NT2/D1 (cell line): ENCODE results near the gene CD84.
"Not testable (repeated sequence)": the region's sequence is repeated elsewhere in the genome, so short reads cannot be mapped to it uniquely, and the experiment has no call there.

ENCODE experiments used
- SUZ12 ChIP-seq: IDR thresholded peaks from 2 replicates; pipeline ENCODE4 v1.6.1; 2011; ENCODE audit not compliant: insufficient read length, insufficient read depth; ENCODE audit errors: extremely low read depth
- YY1 ChIP-seq: IDR thresholded peaks from 2 replicates; pipeline ENCODE4 v1.6.1; 2011; ENCODE audit not compliant: insufficient read length, insufficient read depth
- ZNF274 ChIP-seq: IDR thresholded peaks from 2 replicates; pipeline ENCODE4 v1.6.1; 2011; ENCODE audit warnings: mild to moderate bottlenecking, low read depth, low read length

DNA sequence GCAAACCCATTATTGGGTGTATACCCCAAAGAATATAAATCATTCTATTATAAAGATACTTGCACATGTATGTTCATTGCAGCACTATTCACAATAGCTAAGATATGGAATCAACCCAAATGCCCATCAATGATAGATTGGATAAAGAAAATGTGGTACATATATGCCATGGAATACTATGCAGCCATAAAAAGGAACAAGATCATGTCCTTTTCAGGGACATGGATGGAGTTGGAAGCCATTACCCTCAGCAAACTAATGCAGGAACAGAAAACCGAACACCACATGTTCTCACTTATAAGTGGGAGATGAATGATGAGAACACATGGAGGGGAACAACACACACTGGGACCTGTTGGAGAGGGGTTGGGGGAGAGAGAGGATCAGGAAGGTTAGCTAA lies 16.1 kb downstream of the CD84 start:
- not testable (repeated sequence) for TF ChIP-seq YY1, ZNF274, SUZ12
